Suprapubic skin (tissue), 3 donors: ENCODE data around the gene C19orf33.

Source experiments
- CTCF ChIP-seq, 2 donors: fragments of 200-600 bp in 1 of 2; fragments of 450-650 bp in 1 of 2; sonication (generic) in 1 of 2; IDR thresholded peaks; one replicate each; pipeline ENCODE4 v1.5.1; 2016 to 2019; ENCODE audit warnings: antibody characterized with exemption in 2 of 2, mild to moderate bottlenecking in 1 of 2, moderate library complexity in 1 of 2
- POLR2A ChIP-seq, 2 donors: fragments of 450-650 bp; IDR thresholded peaks; one replicate each; pipeline ENCODE4 v1.6.1; 2017; ENCODE audit warnings: antibody characterized with exemption in 2 of 2, mild to moderate bottlenecking in 2 of 2, moderate library complexity in 2 of 2

GRCh38 chr19:38316477-38317067, 12.5 kb downstream of the C19orf33 start:
- no peak for TF ChIP-seq POLR2A (IDR thresholded peaks at IDR 0.05)
- TF ChIP-seq CTCF (IDR thresholded peaks at IDR 0.05), result no peak
